GM12872 (cell line): Measurements from ENCODE around the gene AKR7A2.

Experiments
- TF ChIP-seq, protein P1 (sequence below): IDR thresholded peaks from 3 replicates; pipeline ENCODE4 v1.5.1; 2011; ENCODE audit warnings: low read depth, mild to moderate bottlenecking, low read length, moderate library complexity; ENCODE audit not compliant: insufficient read depth

Gene AKR7A2

GRCh38 chr1:19313961-19314882 is 2.3 kb upstream of the AKR7A2 start:
- TF ChIP-seq, protein P1, sequence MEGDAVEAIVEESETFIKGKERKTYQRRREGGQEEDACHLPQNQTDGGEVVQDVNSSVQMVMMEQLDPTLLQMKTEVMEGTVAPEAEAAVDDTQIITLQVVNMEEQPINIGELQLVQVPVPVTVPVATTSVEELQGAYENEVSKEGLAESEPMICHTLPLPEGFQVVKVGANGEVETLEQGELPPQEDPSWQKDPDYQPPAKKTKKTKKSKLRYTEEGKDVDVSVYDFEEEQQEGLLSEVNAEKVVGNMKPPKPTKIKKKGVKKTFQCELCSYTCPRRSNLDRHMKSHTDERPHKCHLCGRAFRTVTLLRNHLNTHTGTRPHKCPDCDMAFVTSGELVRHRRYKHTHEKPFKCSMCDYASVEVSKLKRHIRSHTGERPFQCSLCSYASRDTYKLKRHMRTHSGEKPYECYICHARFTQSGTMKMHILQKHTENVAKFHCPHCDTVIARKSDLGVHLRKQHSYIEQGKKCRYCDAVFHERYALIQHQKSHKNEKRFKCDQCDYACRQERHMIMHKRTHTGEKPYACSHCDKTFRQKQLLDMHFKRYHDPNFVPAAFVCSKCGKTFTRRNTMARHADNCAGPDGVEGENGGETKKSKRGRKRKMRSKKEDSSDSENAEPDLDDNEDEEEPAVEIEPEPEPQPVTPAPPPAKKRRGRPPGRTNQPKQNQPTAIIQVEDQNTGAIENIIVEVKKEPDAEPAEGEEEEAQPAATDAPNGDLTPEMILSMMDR, result no peak

DNA sequence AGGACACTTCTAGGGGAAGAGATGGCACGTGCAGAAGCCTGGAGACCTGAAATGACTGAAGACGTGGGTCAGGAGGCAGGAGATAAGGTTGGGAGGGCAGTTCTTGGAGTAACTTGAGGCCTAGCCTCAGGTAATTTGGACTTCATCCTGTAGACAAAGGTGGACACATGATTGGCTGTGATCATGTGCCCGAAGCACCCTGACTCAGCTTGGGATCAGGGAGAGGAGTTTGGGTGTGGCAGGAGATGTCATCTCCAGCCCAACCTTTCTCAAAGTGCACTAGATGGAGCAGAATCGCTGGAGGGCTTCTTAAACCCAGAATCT is 1.7 kb upstream of the AKR7A2 start:
- TF ChIP-seq, protein P1, result no peak

- TF ChIP-seq, protein P1, result no peak
These were observed 1.1 kb upstream of the AKR7A2 start for GRCh38 chr1:19312782-19313635.

DNA sequence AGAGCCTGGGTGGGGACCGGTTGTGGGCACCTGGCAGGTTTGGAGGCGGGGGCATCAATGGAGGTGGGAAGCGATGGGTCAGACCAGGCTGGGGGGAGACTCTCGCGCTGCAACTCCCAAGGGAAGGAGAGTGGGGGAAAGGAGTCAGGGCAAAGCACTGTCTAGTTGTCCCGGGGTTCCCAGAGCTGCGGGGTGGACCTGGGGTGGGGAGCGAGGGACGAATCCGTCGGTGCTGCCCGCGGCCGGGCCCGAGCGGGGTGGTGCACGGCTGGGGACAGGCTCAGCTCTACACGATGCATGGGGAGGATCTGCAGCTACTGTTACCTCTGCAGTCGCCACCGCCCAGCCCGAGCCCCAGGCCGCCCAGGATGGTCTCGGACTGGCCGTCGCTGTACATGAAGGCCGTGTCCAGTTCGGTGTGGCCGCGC is 427 bp downstream of the AKR7A2 start:
- TF ChIP-seq, protein P1, result no peak

DNA sequence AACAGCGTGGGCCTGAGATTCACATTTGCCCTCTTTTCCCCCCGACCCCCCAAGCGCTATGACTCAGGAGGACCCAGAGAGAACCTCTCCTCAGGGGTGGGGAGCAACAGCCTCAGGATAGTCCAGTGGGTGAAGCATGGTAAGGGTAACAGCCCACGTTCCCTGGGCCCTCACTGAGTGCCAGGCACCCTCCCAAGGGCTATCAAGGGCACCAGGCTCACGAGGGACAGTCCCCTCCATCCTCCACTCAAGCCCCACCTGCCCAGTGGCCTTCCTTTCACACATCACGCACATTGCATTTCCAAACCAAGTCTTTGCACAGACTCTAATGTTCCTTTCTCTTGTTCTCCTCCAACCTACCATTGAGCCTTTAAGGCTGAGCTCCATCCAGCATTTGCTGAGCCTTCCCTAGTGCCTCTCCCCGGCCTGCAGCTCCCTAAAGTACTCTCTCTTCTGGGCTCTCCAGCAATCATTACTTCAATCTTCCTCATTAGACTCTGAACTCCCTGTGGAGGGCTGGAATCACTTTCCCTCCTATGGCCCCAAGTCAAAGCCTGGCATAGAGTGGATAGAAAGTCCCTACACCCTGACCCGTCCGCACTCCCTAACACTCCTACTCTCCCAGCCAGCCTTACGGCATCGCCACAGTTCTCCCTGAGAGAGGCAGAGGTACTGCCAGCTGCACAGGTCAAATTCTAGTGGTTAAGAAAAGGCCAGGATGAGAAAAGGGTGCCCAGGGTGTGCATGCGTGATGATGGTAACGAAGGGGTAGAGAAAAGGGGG is 1.0 kb downstream of the AKR7A2 start:
- TF ChIP-seq, protein P1, result no peak

DNA sequence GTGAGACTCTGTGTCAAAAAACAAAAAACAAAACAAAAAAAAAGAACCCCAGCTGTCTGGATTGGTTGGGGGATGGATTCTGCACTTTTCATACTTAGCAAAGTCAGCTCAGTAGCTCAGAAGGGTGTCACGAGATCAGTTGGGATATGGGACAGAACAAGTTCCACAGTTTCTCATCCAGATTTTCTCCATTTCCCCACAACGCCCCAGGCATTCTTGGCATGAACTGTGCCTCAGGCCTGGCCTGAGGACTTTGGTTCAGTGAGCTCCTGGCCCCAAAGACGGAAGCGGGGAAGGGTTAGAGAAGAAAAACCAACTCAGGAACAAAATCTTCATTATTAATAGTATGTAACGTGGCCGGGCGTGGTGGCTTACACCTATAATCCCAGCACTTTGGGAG is 1.9 kb downstream of the AKR7A2 start:
- TF ChIP-seq, protein P1, result no peak
